Panc1 (cell line): ENCODE measurements around the gene EYS. TPM values are rescaled to one million over a fixed set of nuclear protein-coding genes. Genes with fewer than 3 reads are reported as not detected.
A peak's percentile ranks its signal among the peaks of the same experiment; 100 is the strongest.

ENCODE experiments used
- ATAC-seq: fragments of 200-7000 bp; cut with Tn5 transposase; 2 replicates; pipeline ENCODE4 v1.9.1; 2020; ENCODE audit warnings: mild to moderate bottlenecking, moderate library complexity
- BruUV-seq: library from RNA; stranded (reverse); fragments of 400-500 nt; replicated peaks from 2 replicates; lab custom pipeline; 2021; lab: Mats Ljungman, UMichigan
- CTCF ChIA-PET: fragments of 300-600 bp; sonication (Branson Sonifier 250); formaldehyde crosslinking; loops from one replicate; lab custom pipeline; 2022; ENCODE audit warnings: antibody characterized with exemption; lab: Charles Lee
- POLR2A ChIA-PET: fragments of 300-600 bp; sonication (Branson Sonifier 250); formaldehyde crosslinking; loops from one replicate; lab custom pipeline; 2022; ENCODE audit warnings: antibody characterized with exemption; lab: Charles Lee
- DNase-seq: peaks from one replicate; pipeline ENCODE4 v3.0.0-alpha.2; 2010; ENCODE audit warnings: low read depth, low spot score
- H3K27ac ChIP-seq: 2 replicates; pipeline ENCODE4 v1.5.1; 2011; ENCODE audit warnings: mild to moderate bottlenecking, low read length, inconsistent platforms
- H3K27me3 ChIP-seq: fragments of 200-500 bp; sonication (Bioruptor generic); 2 replicates; pipeline ENCODE4 v1.6.0; 2014; ENCODE audit warnings: low read length, inconsistent platforms; ENCODE audit not compliant: control insufficient read depth, insufficient read depth
- H3K36me3 ChIP-seq: fragments of 200-500 bp; sonication (Bioruptor generic); 2 replicates; pipeline ENCODE4 v1.5.1; 2014; ENCODE audit warnings: inconsistent platforms, mild to moderate bottlenecking, low read length, moderate library complexity; ENCODE audit not compliant: control insufficient read depth, insufficient read depth
- H3K4me1 ChIP-seq: 2 replicates; pipeline ENCODE4 v1.5.1; 2011; ENCODE audit warnings: inconsistent platforms, mild to moderate bottlenecking, low read length, moderate library complexity; ENCODE audit not compliant: control insufficient read depth, insufficient read depth
- H3K4me3 ChIP-seq, 2 experiments: 2 replicates each; pipeline ENCODE4 v1.5.1; 2011 to 2012; ENCODE audit warnings: low read depth in 2 of 2, low read length in 2 of 2, mild to moderate bottlenecking in 2 of 2, inconsistent platforms in 1 of 2, moderate library complexity in 1 of 2
- H3K9me3 ChIP-seq: fragments of 200-500 bp; sonication (Bioruptor generic); 2 replicates; pipeline ENCODE4 v1.5.1; 2014; ENCODE audit warnings: low read depth, mild to moderate bottlenecking, inconsistent platforms, low read length, moderate library complexity; ENCODE audit not compliant: control insufficient read depth, insufficient read depth
- CTCF ChIP-seq: fragments of 450-650 bp; IDR thresholded peaks from 2 replicates; pipeline ENCODE4 v1.5.1; 2017; ENCODE audit warnings: mild to moderate bottlenecking
- REST ChIP-seq, 2 experiments: IDR thresholded peaks; 2 replicates each; pipeline ENCODE4 v1.6.1; 2011 to 2012; ENCODE audit warnings: low read depth in 2 of 2, control low read depth in 1 of 2, low read length in 1 of 2, mild to moderate bottlenecking in 1 of 2, moderate library complexity in 1 of 2; ENCODE audit not compliant: insufficient read depth in 1 of 2
- SIN3A ChIP-seq: IDR thresholded peaks from 2 replicates; pipeline ENCODE4 v1.6.1; 2012; ENCODE audit warnings: low read depth, mild to moderate bottlenecking, low read length, moderate library complexity, borderline replicate concordance; ENCODE audit not compliant: insufficient read depth
- in situ Hi-C: cut with HindIII; loops from 2 replicates; pipeline ENCODE4 v1.10.0; 2016; ENCODE audit warnings: low sequenced_read_pairs, low pct_unique_long_range_greater_than_20kb
- intact Hi-C: fragments of 100-400 bp; cut with micrococcal nuclease; formaldehyde crosslinking; loops from one replicate; pipeline ENCODE4 v1.10.0; 2022; ENCODE audit not compliant: unreplicated experiment
- total RNA-seq: library from RNA; stranded (reverse); gene quantifications from one replicate; pipeline ENCODE4 v1.2.1, GENCODE V29; 2021; ENCODE audit not compliant: unreplicated experiment

The EYS gene
- total RNA-seq, 1 experiment from 2014 or later = not detected

- BruUV-seq = no TSS peak
- ChIA-PET CTCF (interaction anchor here (0.6 to 0.7 kb wide), 3 partner anchors 94 to 318 kb away, joined by 3 to 4 read pairs (median 3); no protein-coding TSS in a partner anchor), POLR2A (no interaction called here)
- Histone ChIP-seq H3K27me3 (no peaks in the 10 kb centered on the region), H3K9me3 (no peaks in the 10 kb centered on the region), H3K4me3 (no peak overlapping the region), H3K4me1 (no peaks in the 10 kb centered on the region), H3K27ac (no peak overlapping the region), H3K36me3 (no peaks in the 10 kb centered on the region)
- DNase-seq (peak; percentile 55), ATAC-seq (peak; percentile 69; the same call in 1 of the 2 replicates)
- intact Hi-C loops (loop anchor here (1.0 kb wide), 1 partner anchor 319 kb away; no protein-coding TSS in a partner anchor), in situ Hi-C loops (no loop called here)
- TF ChIP-seq SIN3A = no peak
- TF ChIP-seq CTCF = peak; percentile 73
These were observed 1694.5 kb downstream of the EYS start for GRCh38 chr6:64012351-64013001.

GRCh38 chr6:64010666-64011065 is 1696.4 kb downstream of the EYS start:
- DNase-seq (no peak), ATAC-seq (no peak)
- no peaks in the 10 kb centered on the region for H3K27me3 ChIP-seq
- ChIA-PET POLR2A (no interaction called here), CTCF (no interaction called here)
- in situ Hi-C loops = no loop called here
- H3K36me3 ChIP-seq = no peaks in the 10 kb centered on the region
- H3K4me3 ChIP-seq = no peak overlapping the region
- no peak overlapping the region for H3K27ac ChIP-seq
- intact Hi-C loops = no loop called here
- H3K9me3 ChIP-seq = no peaks in the 10 kb centered on the region
- TF ChIP-seq CTCF (no peak), SIN3A (no peak), REST (IDR thresholded peaks at IDR 0.05; ENCODE audit: insufficient read depth in 1 of 2, low read depth in 2 of 2, low read length in 1 of 2) (no peak)
- no TSS peak for BruUV-seq
- H3K4me1 ChIP-seq = no peaks in the 10 kb centered on the region
